K562 (cell line): ENCODE measurements around the gene SLX4IP. TPM values are rescaled to one million over a fixed set of nuclear protein-coding genes. Genes with fewer than 3 reads are reported as not detected.

Source experiments
- CREM ChIP-seq: IDR thresholded peaks from 2 replicates; pipeline ENCODE4 v1.6.1; 2014; ENCODE audit warnings: antibody characterized with exemption, low read depth
- CTBP1 ChIP-seq: fragments of 450-650 bp; IDR thresholded peaks from 2 replicates; pipeline ENCODE4 v1.6.1; 2016; ENCODE audit warnings: borderline replicate concordance
- DACH1 ChIP-seq: fragments of 450-650 bp; IDR thresholded peaks from 2 replicates; pipeline ENCODE4 v1.6.1; 2018; ENCODE audit not compliant: partially characterized antibody
- DPF2 ChIP-seq: fragments of 450-650 bp; IDR thresholded peaks from 2 replicates; pipeline ENCODE4 v1.6.1; 2016
- HBP1 ChIP-seq: fragments of 450-650 bp; formaldehyde crosslinking; IDR thresholded peaks from 2 replicates; pipeline ENCODE4 v1.4.0; 2022; ENCODE audit warnings: missing genetic modification characterization
- HNRNPK ChIP-seq: fragments of 200-400 bp; formaldehyde crosslinking; IDR thresholded peaks from one replicate; pipeline ENCODE4 v1.6.1; 2018; ENCODE audit warnings: mild to moderate bottlenecking, low read depth, low read length; ENCODE audit not compliant: poor library complexity, severe bottlenecking
- POLR2G ChIP-seq: fragments of 200-400 bp; formaldehyde crosslinking; IDR thresholded peaks from 2 replicates; pipeline ENCODE4 v1.6.1; 2017; ENCODE audit warnings: low read depth, mild to moderate bottlenecking, antibody characterized with exemption, low read length, moderate library complexity
- SMAD3 ChIP-seq: fragments of 450-650 bp; formaldehyde crosslinking; conservative IDR thresholded peaks from 2 replicates; pipeline ENCODE4 v1.4.0; 2020; ENCODE audit warnings: mild to moderate bottlenecking
- SUPT5H ChIP-seq: fragments of 450-650 bp; IDR thresholded peaks from 2 replicates; pipeline ENCODE4 v1.6.1; 2016
- TBP ChIP-seq: optimal IDR thresholded peaks from 2 replicates; pipeline ENCODE3; 2011; ENCODE audit warnings: low read depth, low read length, improper control_type of control experiment
- ZHX1 ChIP-seq: fragments of 150-350 bp; conservative IDR thresholded peaks from 2 replicates; pipeline ENCODE4 v1.6.1; 2014; ENCODE audit warnings: low read length
- ZNF175 ChIP-seq: fragments of 200-800 bp; sonication (Bioruptor generic); IDR thresholded peaks from 2 replicates; pipeline ENCODE4 v1.6.1; 2016; ENCODE audit warnings: low read depth, mild to moderate bottlenecking, missing genetic modification characterization, missing compliant biosample characterization
- ZNF609 ChIP-seq: sonication (generic); formaldehyde crosslinking; IDR thresholded peaks from 2 replicates; pipeline ENCODE4 v1.8.1; 2023; ENCODE audit warnings: missing genetic modification reagents, mild to moderate bottlenecking, borderline replicate concordance
- ZNF655 ChIP-seq: fragments of 250-450 bp; sonication (Bioruptor Pico); IDR thresholded peaks from 2 replicates; pipeline ENCODE4 v1.5.0; 2021
- ZNF717 ChIP-seq: fragments of 250-450 bp; sonication (Bioruptor Pico); IDR thresholded peaks from 2 replicates; pipeline ENCODE4 v1.5.0; 2021
- ZNF766 ChIP-seq: fragments of 200-800 bp; sonication (Bioruptor generic); conservative IDR thresholded peaks from 2 replicates; pipeline ENCODE4 v1.6.1; 2016; ENCODE audit warnings: missing genetic modification characterization, missing compliant biosample characterization
- polyA plus RNA-seq, 8 experiments: library from polyadenylated mRNA; depleted of rRNA in 4 of 8; stranded (reverse) in 5 of 8; unstranded in 3 of 8; fragments of >200 nt; fragmentation: Nextera tagmentation in 2 of 8; fragmentation: Illumina TruSeq in 1 of 8; extraction: Ambion mirVana in 2 of 8; extraction: Trizol in 1 of 8; gene quantifications; 2 replicates each; pipeline versions ENCODE4 v1.2.1 to v1.2.3, GENCODE V29; 2011 to 2014; ENCODE audit warnings: inconsistent platforms in 1 of 8, missing spikeins in 1 of 8
- total RNA-seq, 7 experiments: library from RNA; depleted of rRNA in 6 of 7; stranded (reverse); fragments of >200 nt in 6 of 7; fragmentation: Illumina TruSeq in 2 of 7; extraction: Trizol in 2 of 7; gene quantifications; 2 replicates each; pipeline versions ENCODE4 v1.2.1 to v1.2.3, GENCODE V29; 2011 to 2021; ENCODE audit warnings: low replicate concordance in 1 of 7

SLX4IP gene
- total and polyA plus RNA-seq, 9 of the 15 experiments (the other 6 are each of a cell fraction or from before 2014, with no cell fraction given): 1.5 to 5.9 (median 3.5) TPM

GRCh38 chr20:10434832-10435812 lies at the start of gene SLX4IP (continued):
- TF ChIP-seq ZNF609 (CRISPR knock-in tag) (no peak), ZNF175 (CRISPR knock-in tag) (peak; percentile 98), CTBP1 (no peak), ZNF766 (CRISPR knock-in tag) (peak; percentile 98), TBP (peak; percentile 54), HBP1 (CRISPR knock-in tag) (no peak), ZNF717 (CRISPR knock-in tag) (no peak), POLR2G (peak; percentile 64), SUPT5H (peak; percentile 20), ZHX1 (no peak), HNRNPK (no peak), ZNF655 (no peak), DACH1 (no peak), CREM (peak; percentile 51; the same call in 1 of the 2 replicates), DPF2 (0 out of 2 replicates have a peak, but pooled peaks have one; percentile 20), SMAD3 (CRISPR knock-in tag) (peak; percentile 86)
